Stimulated activated CD8-positive, alpha-beta memory T cell treated with anti-CD3 and anti-CD28 coated beads, Interleukin-12 subunit alpha, Interleukin-12 subunit beta, amount 100 ng/mL, for 24 hours (primary cell): ENCODE measurements around the gene ARX.

Experiments
- DNase-seq: peaks from one replicate; pipeline ENCODE4 v3.0.0-alpha.2; 2020; ENCODE audit errors: extremely low read depth

Gene ARX

GRCh38 chrX:25016938-25017598 lies 1.3 kb upstream of the ARX start:
- no peak for DNase-seq

GRCh38 chrX:25016361-25016671 lies 551 bp upstream of the ARX start:
- no peak for DNase-seq

GRCh38 chrX:25014366-25014838 lies 1.4 kb downstream of the ARX start:
- DNase-seq, result no peak

- DNase-seq, result no peak
These were observed 2.0 kb downstream of the ARX start for GRCh38 chrX:25013632-25014365.

- no peak for DNase-seq
These were observed 2.8 kb downstream of the ARX start for GRCh38 chrX:25012793-25013631.

GRCh38 chrX:25012433-25012735 lies 3.4 kb downstream of the ARX start:
- no peak for DNase-seq

GRCh38 chrX:25011589-25012432 lies 4.0 kb downstream of the ARX start:
- no peak for DNase-seq

GRCh38 chrX:25010784-25011588 lies 4.8 kb downstream of the ARX start:
- no peak for DNase-seq

GRCh38 chrX:25009407-25009806 lies 6.4 kb downstream of the ARX start:
- DNase-seq, result no peak

- DNase-seq, result no peak
These were observed 8.4 kb downstream of the ARX start for GRCh38 chrX:25007059-25008053.

GRCh38 chrX:25006586-25007058 lies 9.1 kb downstream of the ARX start:
- DNase-seq, result no peak

- no peak for DNase-seq
These were observed 10.2 kb downstream of the ARX start for GRCh38 chrX:25005382-25006185.

GRCh38 chrX:25005034-25005381 lies 10.8 kb downstream of the ARX start:
- DNase-seq, result no peak

GRCh38 chrX:25004485-25005032 lies 11.2 kb downstream of the ARX start:
- DNase-seq, result no peak

GRCh38 chrX:25004040-25004439 lies 11.7 kb downstream of the ARX start:
- DNase-seq, result no peak

- no peak for DNase-seq
These were observed 12.5 kb downstream of the ARX start for GRCh38 chrX:25003066-25003849.

GRCh38 chrX:25002661-25003020 lies 13.1 kb downstream of the ARX start:
- no peak for DNase-seq
